ENCODE data around the gene MBLAC1.

Gene MBLAC1

GRCh38 chr7:100157069-100157333 is 30.2 kb downstream of the MBLAC1 start:
- DNase-seq (ENCODE audit: low read depth) = no peak
- no peak for TF ChIP-seq CTCF (conservative IDR thresholded peaks at IDR 0.05; ENCODE audit: low read length)
- H3K4me3 ChIP-seq (ENCODE audit: low read length) = peak overlapping the region; percentile 69

- TF ChIP-seq CTCF (conservative IDR thresholded peaks at IDR 0.05; ENCODE audit: low read length) = peak; percentile 24
- DNase-seq (ENCODE audit: low read depth) = peak; percentile 48
- H3K4me3 ChIP-seq (ENCODE audit: low read length) = peak overlapping the region; percentile 69
These were observed 30.8 kb downstream of the MBLAC1 start for GRCh38 chr7:100157334-100158228.

- H3K4me3 ChIP-seq (ENCODE audit: low read length) = peak within 1 kb of the TSS; percentile 69
- DNase-seq (ENCODE audit: low read depth) = peak; percentile 73
- no peak for TF ChIP-seq CTCF (conservative IDR thresholded peaks at IDR 0.05; ENCODE audit: low read length)
These were observed 31.7 kb downstream of the MBLAC1 start, which contains the start of gene TRAPPC14 for GRCh38 chr7:100158229-100159098. TSS of gene TRAPPC14 (minus strand) at chr7:100158723. CDS start at chr7:100158499, 224 bp downstream.

GRCh38 chr7:100159099-100159623 is 32.4 kb downstream of the MBLAC1 start:
- peak overlapping the region; percentile 69 for H3K4me3 ChIP-seq (ENCODE audit: low read length)
- DNase-seq (ENCODE audit: low read depth) = no peak
- TF ChIP-seq CTCF (conservative IDR thresholded peaks at IDR 0.05; ENCODE audit: low read length) = no peak

- no peak for DNase-seq (ENCODE audit: low read depth)
- no peak overlapping the region for H3K4me3 ChIP-seq (ENCODE audit: low read length)
- no peak for TF ChIP-seq CTCF (conservative IDR thresholded peaks at IDR 0.05; ENCODE audit: low read length)
These were observed 33.3 kb downstream of the MBLAC1 start for GRCh38 chr7:100160067-100160466.

GRCh38 chr7:100163006-100163531 is 36.3 kb downstream of the MBLAC1 start:
- H3K4me3 ChIP-seq (ENCODE audit: low read length) = no peak overlapping the region
- TF ChIP-seq CTCF (conservative IDR thresholded peaks at IDR 0.05; ENCODE audit: low read length) = no peak

More at GRCh38 chr7:100163006-100163531, 36.3 kb downstream of the MBLAC1 start:
- DNase-seq (ENCODE audit: low read depth) = no peak

All from AG10803 (cell line).